Activated CD4-positive, alpha-beta T cell treated with anti-CD3 and anti-CD28 coated beads, Interleukin-10, Interleukin-2, amounts not matched to agents 100 ng/mL and 50 ng/mL, durations not matched to agents 16 hours and 8 hours (primary cell): Measurements from ENCODE around the gene C5orf15.
A peak's percentile ranks its signal among the peaks of the same experiment; 100 is the strongest.

Experiments used
- DNase-seq: peaks from one replicate; pipeline ENCODE4 v3.0.0-alpha.2; 2020

The C5orf15 gene

DNA sequence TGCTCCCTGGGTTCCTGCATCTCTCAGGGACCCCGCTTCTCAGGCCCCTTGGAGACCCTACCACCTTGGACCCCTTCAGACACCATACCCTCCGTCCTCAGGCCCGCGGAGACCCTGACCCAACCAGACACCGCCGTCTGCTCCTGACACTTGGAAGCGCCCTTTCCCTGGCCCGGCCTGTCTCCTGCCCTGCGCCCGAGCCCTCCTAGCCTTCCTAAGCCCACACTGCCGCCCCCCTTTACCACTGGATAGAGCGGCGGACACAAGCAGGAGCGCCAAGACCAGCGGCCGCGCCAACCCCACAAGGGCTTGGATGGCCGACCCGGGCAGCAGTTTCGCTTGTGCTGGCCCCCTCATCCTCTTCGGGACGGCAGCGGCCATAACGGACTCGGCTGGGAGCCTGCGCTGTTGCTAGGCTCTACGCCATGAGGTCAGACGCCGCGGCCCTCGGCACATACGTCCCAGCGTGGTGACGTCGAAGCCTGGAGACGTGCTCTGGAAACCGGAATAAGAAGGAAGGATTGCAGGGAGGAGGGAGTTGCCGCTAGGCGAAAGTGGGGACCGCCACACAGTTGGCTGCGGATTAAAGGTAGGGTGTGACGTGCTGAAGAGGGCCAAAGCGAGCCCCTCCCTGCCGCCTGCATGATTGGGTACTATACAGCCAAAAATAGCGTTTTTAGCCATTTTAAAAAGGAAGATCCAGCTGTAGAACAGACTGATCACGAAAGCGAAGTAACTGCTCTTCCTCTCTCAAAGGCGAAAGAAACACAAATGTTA is at the start of gene C5orf15:
TSS of gene C5orf15 (minus strand) at position 422 of the 777 bp plus-strand sequence. CDS start at position 381, 41 bp downstream.
- DNase-seq, result peak; percentile 97

- DNase-seq, result no peak
Measured at GRCh38 chr5:134008266-134008749, 39.9 kb upstream of the C5orf15 start.

- no peak for DNase-seq
Measured at GRCh38 chr5:134007581-134008265, 39.3 kb upstream of the C5orf15 start.

- no peak for DNase-seq
Measured at GRCh38 chr5:134006115-134006514, 37.7 kb upstream of the C5orf15 start.

DNA sequence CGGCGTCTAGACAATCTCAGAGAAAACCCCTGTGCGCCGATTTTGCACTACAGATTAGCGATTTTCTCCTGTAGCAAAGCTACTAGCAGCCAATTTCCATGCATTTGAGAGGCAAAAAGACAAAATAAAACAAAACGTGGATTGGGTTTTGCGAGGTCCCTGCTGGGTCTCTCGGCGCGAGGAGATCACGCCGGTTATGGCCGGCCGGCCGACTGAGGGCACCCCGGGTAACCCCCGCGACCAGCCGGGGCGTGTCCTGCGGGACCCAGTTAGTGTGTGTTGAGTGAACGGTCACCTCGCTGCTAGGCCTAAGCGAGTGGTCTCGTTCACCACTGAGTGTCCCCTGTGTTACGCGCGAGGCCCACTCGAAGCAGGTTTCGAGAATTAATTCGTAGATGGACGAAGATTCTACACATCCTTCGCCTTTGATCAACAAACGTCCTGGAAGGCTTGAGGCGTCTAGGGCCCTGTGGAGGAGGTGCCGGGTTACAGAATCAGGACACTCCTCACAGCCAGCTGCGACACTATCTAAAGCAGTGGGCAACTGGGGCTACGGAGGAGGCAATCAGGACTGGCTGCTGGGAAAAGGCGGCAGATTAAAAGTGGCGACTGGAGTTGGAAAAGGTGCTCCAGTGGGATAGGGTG is 37.1 kb upstream of the C5orf15 start:
- peak; percentile 32 for DNase-seq

DNA sequence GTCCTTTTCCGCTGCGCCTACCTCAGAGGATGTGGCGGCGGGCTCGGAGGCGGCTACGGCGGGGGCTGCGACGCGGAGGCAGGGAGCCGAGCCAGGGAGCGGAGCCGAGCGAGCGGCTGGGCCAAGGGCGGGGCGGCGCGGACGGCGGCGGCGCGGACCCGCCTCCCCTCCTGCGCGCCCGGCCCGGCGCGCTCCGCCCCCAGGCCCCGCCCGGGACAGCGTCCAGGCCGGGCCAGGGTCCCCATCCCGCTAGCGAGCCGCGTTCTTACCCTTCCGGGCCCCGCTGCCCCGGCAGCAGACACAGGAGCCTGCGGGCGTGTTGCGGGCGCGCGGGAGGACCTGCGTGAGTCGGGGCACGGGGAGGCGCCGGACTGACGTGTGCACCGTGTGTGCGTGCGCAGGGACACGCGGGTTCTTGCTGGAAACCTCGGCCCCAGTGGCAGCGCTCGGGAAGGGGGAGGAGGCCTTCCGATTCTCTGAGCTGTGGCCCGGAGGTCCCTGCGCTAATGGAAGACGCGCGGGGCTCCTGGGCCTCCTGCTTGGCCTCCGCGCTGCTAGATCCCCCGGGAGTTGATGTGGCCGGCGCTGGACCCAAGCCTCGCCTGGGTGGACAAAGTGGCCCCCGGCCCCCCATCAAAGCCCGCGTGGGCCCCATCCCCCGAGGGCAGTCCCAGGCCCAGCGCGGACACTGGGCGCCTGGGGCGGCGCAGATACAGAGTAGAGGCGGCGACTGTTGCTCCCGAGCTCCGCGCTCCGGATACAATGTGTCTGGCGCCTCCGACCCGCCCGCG is 36.4 kb upstream of the C5orf15 start, which contains the start of gene VDAC1:
TSS of gene VDAC1 (minus strand) at position 350 of the 791 bp plus-strand sequence. CDS start 11,963 bp downstream, outside the sequence.
- DNase-seq, result peak; percentile 84

DNA sequence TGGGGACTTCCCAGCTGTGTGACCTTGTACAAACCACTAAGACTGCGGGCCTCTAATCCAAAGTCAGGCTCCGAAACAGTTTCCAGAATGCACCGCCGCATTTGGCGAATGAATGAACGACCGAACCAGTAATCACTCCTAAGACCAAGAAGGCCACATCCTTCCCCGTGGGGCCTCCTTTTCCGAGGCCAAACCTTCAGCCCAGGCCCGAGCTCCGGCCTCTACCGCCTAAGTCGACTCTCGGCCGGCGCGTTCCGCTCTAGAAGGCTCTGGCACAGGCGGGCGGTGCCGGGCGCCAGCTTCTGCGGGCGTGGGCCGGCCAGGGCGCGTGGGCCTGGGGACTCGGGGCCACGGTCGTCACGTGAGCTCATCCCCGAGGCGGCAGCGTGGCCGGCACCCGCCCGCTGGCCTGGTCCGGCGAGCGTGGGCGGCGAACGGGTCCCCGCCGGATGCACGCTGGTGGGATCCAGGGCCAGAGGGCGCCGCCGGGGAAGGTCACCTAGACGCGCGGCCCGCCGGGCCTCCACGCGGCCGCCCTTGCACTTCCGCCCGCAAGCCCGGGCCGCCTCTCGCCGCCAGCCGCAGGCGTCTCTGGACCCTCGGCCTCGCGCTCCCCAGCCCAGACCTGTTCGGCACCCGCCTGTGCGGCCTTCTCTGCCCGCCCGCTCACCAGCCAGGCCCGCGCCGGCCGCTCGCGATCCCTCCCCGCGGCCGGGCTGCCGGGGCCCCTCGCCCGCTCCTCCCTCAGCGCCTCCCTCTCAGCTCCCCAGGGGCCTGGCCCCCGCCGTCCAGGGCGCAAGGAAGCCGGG is 35.6 kb upstream of the C5orf15 start:
- DNase-seq, result peak; percentile 54

GRCh38 chr5:134003064-134003816 is 34.8 kb upstream of the C5orf15 start:
- no peak for DNase-seq

- no peak for DNase-seq
Measured at GRCh38 chr5:134001938-134002731, 33.7 kb upstream of the C5orf15 start.

GRCh38 chr5:134000696-134001453 is 32.5 kb upstream of the C5orf15 start:
- no peak for DNase-seq

DNA sequence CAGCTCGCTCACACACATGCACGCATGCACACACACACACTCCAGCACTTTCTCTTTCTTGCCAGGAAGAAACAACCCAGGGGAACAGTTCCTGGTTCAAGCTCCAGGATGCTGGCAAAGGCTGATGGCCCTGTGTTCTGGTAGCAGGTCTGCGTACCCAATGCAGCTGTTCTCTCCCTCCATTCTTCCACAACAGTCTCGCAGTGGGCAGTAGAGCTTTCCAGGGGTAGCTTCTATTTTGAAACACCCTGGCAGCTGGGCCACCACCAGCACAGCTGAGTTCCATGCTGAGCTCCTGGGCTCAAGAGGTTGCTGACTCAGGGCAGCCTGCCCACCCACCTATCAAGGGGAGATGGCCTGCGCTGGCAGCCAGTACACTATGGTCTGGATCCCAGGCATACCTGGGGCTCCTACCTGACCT is 31.7 kb upstream of the C5orf15 start:
- DNase-seq, result no peak

DNA sequence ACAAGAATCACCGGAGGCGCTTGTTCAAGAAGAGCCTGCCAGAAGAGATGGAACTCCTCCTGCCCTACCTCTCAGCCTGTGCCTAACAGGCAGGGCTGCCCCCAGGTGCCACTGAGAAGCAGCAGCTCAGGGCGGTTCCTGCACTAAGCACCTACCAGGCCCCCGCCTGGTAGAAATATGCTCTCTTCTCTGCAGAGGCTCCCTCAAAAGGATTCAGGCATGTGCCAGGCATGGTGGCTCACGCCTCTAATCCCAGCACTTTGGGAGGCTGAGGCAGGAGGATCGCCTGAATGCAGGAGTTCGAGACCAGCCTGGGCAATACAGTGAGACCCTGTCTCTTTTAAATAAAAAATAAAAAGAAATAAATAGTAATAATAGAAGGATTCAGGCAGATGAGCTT is 30.4 kb upstream of the C5orf15 start:
- DNase-seq, result no peak

DNA sequence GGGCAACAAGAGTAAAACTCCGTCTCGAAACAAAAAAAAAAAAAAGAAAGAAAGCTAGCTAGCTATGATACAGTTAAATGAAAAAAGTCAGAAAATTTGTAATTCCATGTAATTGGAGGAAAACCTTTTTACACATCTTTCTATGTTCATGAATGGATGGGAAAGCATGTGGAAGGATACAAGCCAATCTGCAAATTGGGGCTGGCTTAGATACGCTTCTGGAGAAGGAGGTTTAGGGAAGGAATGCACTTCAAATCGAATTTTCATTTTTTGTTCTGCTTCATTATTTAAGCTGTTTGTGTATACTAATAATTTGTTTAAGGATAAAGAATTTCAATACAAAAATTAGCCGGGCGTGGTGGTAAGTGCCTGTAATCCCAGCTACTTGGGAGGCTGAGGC is 29.6 kb upstream of the C5orf15 start:
- no peak for DNase-seq

- DNase-seq, result no peak
Measured at GRCh38 chr5:133996683-133997252, 28.3 kb upstream of the C5orf15 start.

DNA sequence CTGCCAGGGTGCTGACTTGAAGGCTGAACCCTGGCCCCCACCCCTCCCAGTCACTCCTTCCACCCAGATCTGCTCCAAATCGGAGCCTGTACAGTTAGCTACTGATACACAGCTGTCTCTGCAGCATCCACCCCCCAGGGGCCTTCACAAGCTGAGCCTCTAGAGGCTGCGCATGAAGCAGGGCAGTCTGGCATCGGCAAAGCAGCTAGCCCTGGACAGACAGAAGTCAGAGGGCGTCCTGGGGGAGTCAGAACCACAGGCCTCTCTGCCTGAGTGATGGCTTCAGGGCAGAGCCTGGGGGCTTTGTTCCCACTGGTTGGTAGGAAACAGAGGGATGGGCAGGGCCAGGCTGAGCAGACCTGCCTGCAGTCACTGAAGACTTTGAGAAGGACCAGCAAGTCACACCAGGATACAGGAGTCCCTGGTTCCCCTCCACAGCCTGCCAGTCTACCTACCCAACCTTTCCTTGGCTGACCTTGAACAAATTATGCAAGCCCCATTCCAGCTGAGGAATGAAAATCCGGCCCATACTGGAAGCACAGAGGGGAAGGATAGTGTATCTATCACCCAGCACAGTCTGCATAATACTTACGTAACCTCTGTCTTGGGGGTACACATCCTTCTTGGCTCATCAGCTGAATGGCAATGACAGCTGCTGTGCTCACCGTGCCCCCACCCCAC is 27.6 kb upstream of the C5orf15 start:
- no peak for DNase-seq

DNA sequence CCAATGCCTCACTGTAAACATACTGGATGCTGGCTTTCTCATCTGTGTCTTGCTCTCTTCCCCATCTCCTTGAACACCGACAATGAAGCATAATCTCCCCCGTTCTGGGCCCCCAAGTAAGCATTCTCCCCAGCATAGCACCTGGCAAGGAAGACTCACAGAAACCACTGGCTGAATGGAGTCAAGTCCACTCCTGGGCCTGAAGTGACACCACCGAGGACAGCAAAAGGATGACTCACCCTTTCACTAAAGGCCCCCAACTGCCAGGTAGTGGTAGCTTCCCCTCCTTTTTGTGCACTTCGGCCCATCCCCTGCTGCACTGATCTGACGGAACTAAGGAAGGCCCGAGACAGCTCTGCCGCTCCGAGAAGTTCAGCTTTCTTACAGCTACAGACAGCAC is 26.9 kb upstream of the C5orf15 start:
- no peak for DNase-seq

- no peak for DNase-seq
Measured at GRCh38 chr5:133994990-133995333, 26.5 kb upstream of the C5orf15 start.

DNA sequence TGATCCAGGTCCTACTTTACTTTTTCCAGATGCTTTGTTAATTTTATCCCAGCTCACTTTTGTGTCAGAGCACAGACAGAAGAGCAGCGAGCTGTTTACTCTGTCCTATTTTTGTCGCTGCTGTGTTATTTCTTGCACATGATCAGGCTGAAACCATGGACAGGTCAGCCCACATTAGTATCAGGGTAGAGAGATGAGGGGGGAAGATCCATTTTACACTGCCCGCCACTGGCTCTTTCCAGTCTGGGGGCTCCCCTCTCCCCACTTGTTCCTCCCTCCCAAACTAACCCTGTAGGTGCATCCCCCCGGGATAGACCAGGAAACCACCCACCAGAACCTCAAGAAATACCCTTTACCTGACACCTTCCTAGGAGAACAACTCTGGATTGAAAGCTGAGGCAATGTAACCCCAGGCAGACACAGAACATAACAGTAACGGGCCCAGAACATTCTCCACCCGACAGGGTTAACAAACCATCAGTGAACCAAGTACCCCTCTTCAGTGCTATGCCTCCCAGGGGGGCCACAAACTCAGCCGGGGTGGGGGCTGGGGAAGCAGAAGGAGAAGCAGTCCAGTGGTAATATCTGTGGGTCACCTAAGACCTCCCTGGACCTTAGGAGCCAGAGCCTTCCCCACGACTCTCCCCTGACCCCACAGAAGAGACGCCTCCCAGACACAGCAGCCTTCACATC is 26.0 kb upstream of the C5orf15 start:
- DNase-seq, result no peak
